GM12878 (cell line): ENCODE results near the gene ESR1. TPM values are rescaled to one million over a fixed set of nuclear protein-coding genes. Genes with fewer than 3 reads are reported as not detected.

Experiments used
- ATAC-seq: fragments of 200-7000 bp; cut with Tn5 transposase; 3 replicates; pipeline ENCODE4 v1.9.1; 2020; ENCODE audit warnings: mild to moderate bottlenecking, moderate library complexity
- BruUV-seq: library from RNA; stranded (reverse); fragments of 400-500 nt; replicated peaks from 2 replicates; lab custom pipeline; 2021; lab: Mats Ljungman, UMichigan
- CTCF ChIA-PET: fragments of 300-600 bp; sonication (Branson Sonifier 250); formaldehyde crosslinking; extraction: SDS; loops from one replicate; lab custom pipeline; 2021; ENCODE audit warnings: inconsistent platforms; lab: Yijun Ruan, JAX
- POLR2A ChIA-PET: fragments of 350-600 bp; formaldehyde crosslinking; extraction: SDS; loops from one replicate; lab custom pipeline; 2021; ENCODE audit warnings: inconsistent platforms; lab: Charles Lee
- RAD21 ChIA-PET: fragments of 300-600 bp; sonication (Branson Sonifier 250); formaldehyde crosslinking; loops from one replicate; lab custom pipeline; 2023; ENCODE audit warnings: antibody characterized with exemption; ENCODE audit not compliant: unreplicated experiment; lab: Charles Lee
- SMC1A ChIA-PET: fragments of 300-600 bp; sonication (Branson Sonifier 250); formaldehyde crosslinking; loops from one replicate; lab custom pipeline; 2023; ENCODE audit not compliant: unreplicated experiment, uncharacterized antibody; lab: Charles Lee
- DNase-seq: peaks from one replicate; pipeline ENCODE4 v3.0.0-alpha.2; 2011; ENCODE audit warnings: low read depth, low spot score
- FAIRE-seq: peaks from 3 replicates; lab custom pipeline; 2011; peaks lifted over from hg19 to GRCh38; lab: Jason Lieb, UNC
- H2AFZ ChIP-seq: 2 replicates; pipeline ENCODE4 v1.6.0; 2011; ENCODE audit warnings: low read depth, low read length, control low read depth; ENCODE audit not compliant: control insufficient read depth
- H3K27ac ChIP-seq: 2 replicates; pipeline ENCODE4 v1.5.1; 2011; ENCODE audit warnings: control low read depth; ENCODE audit not compliant: control insufficient read depth, insufficient read depth
- H3K27me3 ChIP-seq, 2 experiments: replicated peaks in 1 of 2; 2 replicates each; pipeline versions ENCODE4 v1.6.0 to v1.6.1; 2011; ENCODE audit warnings: low read length in 1 of 2; ENCODE audit not compliant: control insufficient read depth in 2 of 2, insufficient read depth in 2 of 2
- H3K36me3 ChIP-seq, 2 experiments: 2 replicates each; pipeline ENCODE4 v1.5.1; 2011; ENCODE audit warnings: low read length in 1 of 2; ENCODE audit not compliant: control insufficient read depth in 2 of 2, insufficient read depth in 2 of 2
- H3K4me1 ChIP-seq: 2 replicates; pipeline ENCODE4 v1.6.1; 2011; ENCODE audit warnings: mild to moderate bottlenecking, low read length, moderate library complexity, mixed read lengths; ENCODE audit not compliant: control insufficient read depth, insufficient read depth
- H3K4me2 ChIP-seq: 2 replicates; pipeline ENCODE4 v1.6.0; 2011; ENCODE audit warnings: control low read depth; ENCODE audit not compliant: control insufficient read depth, insufficient read depth
- H3K4me3 ChIP-seq: fragments of 200-600 bp; sonication (generic); 2 replicates; pipeline ENCODE4 v1.5.1; 2016
- H3K79me2 ChIP-seq: 2 replicates; pipeline ENCODE4 v1.6.0; 2011; ENCODE audit warnings: low read length; ENCODE audit not compliant: control insufficient read depth, insufficient read depth
- H3K9ac ChIP-seq: 2 replicates; pipeline ENCODE4 v1.8.0; 2011; ENCODE audit warnings: low read length, control low read depth, mixed read lengths; ENCODE audit not compliant: control insufficient read depth, insufficient read depth
- H3K9me3 ChIP-seq: replicated peaks from 3 replicates; pipeline ENCODE4 v1.5.1; 2011; ENCODE audit warnings: mild to moderate bottlenecking, low read length; ENCODE audit not compliant: control insufficient read depth, insufficient read depth
- H4K20me1 ChIP-seq: 2 replicates; pipeline ENCODE4 v1.6.0; 2011; ENCODE audit not compliant: control insufficient read depth, insufficient read depth
- ATF7 ChIP-seq: fragments of 450-650 bp; IDR thresholded peaks from 2 replicates; pipeline ENCODE4 v1.6.1; 2016; ENCODE audit warnings: low read depth, mild to moderate bottlenecking
- BACH1 ChIP-seq: fragments of 450-650 bp; IDR thresholded peaks from 2 replicates; pipeline ENCODE4 v1.6.1; 2017; ENCODE audit warnings: mild to moderate bottlenecking, borderline replicate concordance
- BMI1 ChIP-seq: fragments of 450-650 bp; IDR thresholded peaks from 2 replicates; pipeline ENCODE4 v1.6.1; 2016; ENCODE audit warnings: mild to moderate bottlenecking, moderate library complexity, borderline replicate concordance
- EZH2 ChIP-seq: IDR thresholded peaks from 2 replicates; pipeline ENCODE4 v1.6.1; 2012; ENCODE audit warnings: low read depth, mild to moderate bottlenecking, control low read depth, inconsistent platforms, low read length, borderline replicate concordance; ENCODE audit not compliant: control insufficient read depth
- FOS ChIP-seq: IDR thresholded peaks from 3 replicates; pipeline ENCODE4 v1.6.1; 2011; ENCODE audit warnings: borderline replicate concordance; ENCODE audit not compliant: insufficient read length; ENCODE audit errors: extremely low read depth
- FOXK2 ChIP-seq: fragments of 450-650 bp; IDR thresholded peaks from 2 replicates; pipeline ENCODE4 v1.6.1; 2017; ENCODE audit warnings: mild to moderate bottlenecking, moderate library complexity
- GABPA ChIP-seq: IDR thresholded peaks from 2 replicates; pipeline ENCODE4 v1.6.1; 2014; ENCODE audit warnings: antibody characterized with exemption, low read depth, mild to moderate bottlenecking, inconsistent platforms
- HDAC2 ChIP-seq: fragments of 200-600 bp; sonication (generic); IDR thresholded peaks from 2 replicates; pipeline ENCODE4 v1.6.1; 2017
- NFYB ChIP-seq: IDR thresholded peaks from 2 replicates; pipeline ENCODE4 v1.6.1; 2011; ENCODE audit warnings: low read depth, mild to moderate bottlenecking, low read length, improper control_type of control experiment, moderate library complexity; ENCODE audit not compliant: insufficient read depth
- TARDBP ChIP-seq: IDR thresholded peaks from 2 replicates; pipeline ENCODE4 v1.6.1; 2016; ENCODE audit warnings: borderline replicate concordance
- WGBS: methylation state at CpG from one replicate; pipeline ENCODE4 v1.1.6; 2016; ENCODE audit warnings: low lambda C conversion rate; ENCODE audit not compliant: insufficient replicate concordance, insufficient coverage; ENCODE audit errors: missing lambda C conversion rate; 5-methylcytosine and 5-hydroxymethylcytosine counted together
- in situ Hi-C: fragments of 300-500 bp; cut with MboI; formaldehyde crosslinking; loops from 9 replicates; pipeline ENCODE4 v1.14.3; 2018; ENCODE audit warnings: mixed read lengths
- intact Hi-C: fragments of 100-400 bp; cut with micrococcal nuclease; formaldehyde crosslinking; loops from one replicate; pipeline ENCODE4 v1.14.2; 2022; ENCODE audit not compliant: unreplicated experiment
- polyA plus RNA-seq, 11 experiments: library from polyadenylated mRNA; depleted of rRNA in 4 of 11; unstranded in 6 of 11; stranded (reverse) in 5 of 11; fragments of >200 nt; fragmentation: Nextera tagmentation in 4 of 11; fragmentation: Illumina TruSeq in 1 of 11; extraction: Ambion mirVana in 4 of 11; extraction: Trizol in 1 of 11; gene quantifications; 1 replicate in 1 of 11; 2 replicates in 10 of 11; pipeline versions ENCODE4 v1.2.1 to v1.2.3, GENCODE V29; 2011 to 2016; ENCODE audit warnings: inconsistent platforms in 2 of 11, missing spikeins in 2 of 11, low read depth in 1 of 11
- total RNA-seq, 4 experiments: library from RNA; depleted of rRNA in 3 of 4; stranded (reverse); fragments of >200 nt in 3 of 4; fragmentation: Illumina TruSeq in 1 of 4; extraction: Trizol in 1 of 4; gene quantifications; 2 replicates each; pipeline versions ENCODE4 v1.2.1 to v1.2.3, GENCODE V29; 2013 to 2021
- TF ChIP-seq, protein P1 (sequence below): IDR thresholded peaks from 2 replicates; pipeline ENCODE4 v1.6.1; 2011; ENCODE audit warnings: borderline replicate concordance, low read depth, mild to moderate bottlenecking, moderate library complexity, low read length; ENCODE audit not compliant: insufficient read depth, poor library complexity, severe bottlenecking
- TF ChIP-seq, protein P2 (sequence below): fragments of 450-650 bp; IDR thresholded peaks from 2 replicates; pipeline ENCODE4 v1.6.1; 2016; ENCODE audit warnings: mild to moderate bottlenecking
- TF ChIP-seq, protein P3 (sequence below): fragments of 450-650 bp; IDR thresholded peaks from 2 replicates; pipeline ENCODE4 v1.6.1; 2017; ENCODE audit warnings: mild to moderate bottlenecking, moderate library complexity
- TF ChIP-seq, protein P4 (sequence below): fragments of 150-350 bp; IDR thresholded peaks from 2 replicates; pipeline ENCODE4 v1.6.1; 2014; ENCODE audit warnings: mild to moderate bottlenecking, low read depth, low read length

Gene ESR1
- total and polyA plus RNA-seq, 10 of the 15 experiments (the other 5 are each of a cell fraction or from before 2014, with no cell fraction given), result 0.03 to 0.51 (median 0.21) TPM; not detected in 4

DNA sequence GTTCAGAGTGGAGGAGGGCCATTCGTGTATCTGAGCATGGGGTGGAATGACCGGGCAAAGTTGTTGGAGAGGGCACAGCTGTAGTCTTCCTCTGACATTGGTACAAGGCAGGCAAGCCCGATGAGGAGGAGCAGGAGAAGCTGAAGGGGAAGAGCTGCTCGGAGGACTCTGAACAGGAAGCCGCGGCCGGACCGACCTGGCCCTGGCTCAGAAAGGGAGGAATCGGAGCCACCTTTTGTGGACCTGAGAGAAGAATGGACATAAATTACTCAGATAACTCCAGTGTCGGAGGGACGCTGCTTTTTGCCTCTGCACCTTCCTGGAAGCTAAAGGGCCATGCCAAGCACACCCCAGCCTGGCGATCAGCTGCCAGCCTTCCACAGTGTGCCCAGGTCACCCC, 315.0 kb downstream of the ESR1 start (continued):
- TF ChIP-seq, protein P1, sequence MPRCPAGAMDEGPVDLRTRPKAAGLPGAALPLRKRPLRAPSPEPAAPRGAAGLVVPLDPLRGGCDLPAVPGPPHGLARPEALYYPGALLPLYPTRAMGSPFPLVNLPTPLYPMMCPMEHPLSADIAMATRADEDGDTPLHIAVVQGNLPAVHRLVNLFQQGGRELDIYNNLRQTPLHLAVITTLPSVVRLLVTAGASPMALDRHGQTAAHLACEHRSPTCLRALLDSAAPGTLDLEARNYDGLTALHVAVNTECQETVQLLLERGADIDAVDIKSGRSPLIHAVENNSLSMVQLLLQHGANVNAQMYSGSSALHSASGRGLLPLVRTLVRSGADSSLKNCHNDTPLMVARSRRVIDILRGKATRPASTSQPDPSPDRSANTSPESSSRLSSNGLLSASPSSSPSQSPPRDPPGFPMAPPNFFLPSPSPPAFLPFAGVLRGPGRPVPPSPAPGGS, result no peak
- TF ChIP-seq, protein P2, sequence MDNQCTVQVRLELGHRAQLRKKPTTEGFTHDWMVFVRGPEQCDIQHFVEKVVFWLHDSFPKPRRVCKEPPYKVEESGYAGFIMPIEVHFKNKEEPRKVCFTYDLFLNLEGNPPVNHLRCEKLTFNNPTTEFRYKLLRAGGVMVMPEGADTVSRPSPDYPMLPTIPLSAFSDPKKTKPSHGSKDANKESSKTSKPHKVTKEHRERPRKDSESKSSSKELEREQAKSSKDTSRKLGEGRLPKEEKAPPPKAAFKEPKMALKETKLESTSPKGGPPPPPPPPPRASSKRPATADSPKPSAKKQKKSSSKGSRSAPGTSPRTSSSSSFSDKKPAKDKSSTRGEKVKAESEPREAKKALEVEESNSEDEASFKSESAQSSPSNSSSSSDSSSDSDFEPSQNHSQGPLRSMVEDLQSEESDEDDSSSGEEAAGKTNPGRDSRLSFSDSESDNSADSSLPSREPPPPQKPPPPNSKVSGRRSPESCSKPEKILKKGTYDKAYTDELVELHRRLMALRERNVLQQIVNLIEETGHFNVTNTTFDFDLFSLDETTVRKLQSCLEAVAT, result no peak
- no peak for TF ChIP-seq BACH1

DNA sequence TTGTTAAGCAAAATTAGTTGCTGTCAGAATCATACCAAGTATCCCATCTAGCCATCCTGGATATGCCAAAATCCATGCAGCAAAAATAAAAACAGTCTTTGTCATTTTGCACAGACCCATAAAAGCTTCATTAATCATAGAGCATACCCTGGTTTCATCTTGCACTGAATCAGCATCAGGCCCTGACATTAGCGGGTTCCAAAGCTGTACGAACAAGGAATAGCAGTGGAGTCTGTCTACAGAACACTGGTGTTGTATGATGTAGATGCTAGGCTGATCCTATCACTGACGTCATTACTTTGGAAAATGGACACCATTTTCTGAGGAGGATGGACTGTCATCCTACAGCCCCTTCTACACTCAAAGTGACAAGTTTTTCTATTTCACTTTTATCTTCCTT, 315.6 kb downstream of the ESR1 start:
- Histone ChIP-seq H3K9me3 (no peaks in the 10 kb centered on the region), H3K4me1 (0 out of 2 replicates have a peak, but pooled peaks cover under 1% of the 10 kb centered on the region), H3K4me3 (no peak overlapping the region), H3K9ac (no peak overlapping the region), H3K27ac (no peak overlapping the region), H3K79me2 (no peaks in the 10 kb centered on the region), H2AFZ (no peak overlapping the region), H3K4me2 (no peak overlapping the region), H3K36me3 (no peaks in the 10 kb centered on the region), H4K20me1 (no peaks in the 10 kb centered on the region), H3K27me3 (no peaks in the 10 kb centered on the region)
- ATAC-seq, result no peak
- ChIA-PET RAD21 (interaction anchor here (0.6 to 4.3 kb wide), 3 partner anchors 215 to 433 kb away, joined by 4 to 62 read pairs (median 4); no protein-coding TSS in a partner anchor), SMC1A (interaction anchor here (0.8 to 8.3 kb wide), 4 partner anchors 358 to 443 kb away, joined by 3 to 131 read pairs (median 13); no protein-coding TSS in a partner anchor), CTCF (interaction anchor here (3.3 to 6.7 kb wide), 3 partner anchors 145 to 432 kb away, joined by 21 to 157 read pairs (median 100); no protein-coding TSS in a partner anchor), POLR2A (no interaction called here)
- no peak for FAIRE-seq
- intact Hi-C loops, result loop anchor here (5.0 kb wide), 1 partner anchor 144 kb away; no protein-coding TSS in a partner anchor
- BruUV-seq, result no TSS peak
- in situ Hi-C loops, result loop anchor here (5.0 to 10.0 kb wide), 2 partner anchors 358 to 431 kb away; no protein-coding TSS in a partner anchor
- no peak for DNase-seq
- 96% methylated on average over 3 of the region's 3 CpGs for WGBS
- TF ChIP-seq NFYB (no peak), HDAC2 (no peak), FOS (no peak), BMI1 (no peak), TARDBP (no peak), GABPA (no peak), EZH2 (no peak), ATF7 (no peak), BACH1 (no peak), FOXK2 (no peak)
- TF ChIP-seq, protein P3, sequence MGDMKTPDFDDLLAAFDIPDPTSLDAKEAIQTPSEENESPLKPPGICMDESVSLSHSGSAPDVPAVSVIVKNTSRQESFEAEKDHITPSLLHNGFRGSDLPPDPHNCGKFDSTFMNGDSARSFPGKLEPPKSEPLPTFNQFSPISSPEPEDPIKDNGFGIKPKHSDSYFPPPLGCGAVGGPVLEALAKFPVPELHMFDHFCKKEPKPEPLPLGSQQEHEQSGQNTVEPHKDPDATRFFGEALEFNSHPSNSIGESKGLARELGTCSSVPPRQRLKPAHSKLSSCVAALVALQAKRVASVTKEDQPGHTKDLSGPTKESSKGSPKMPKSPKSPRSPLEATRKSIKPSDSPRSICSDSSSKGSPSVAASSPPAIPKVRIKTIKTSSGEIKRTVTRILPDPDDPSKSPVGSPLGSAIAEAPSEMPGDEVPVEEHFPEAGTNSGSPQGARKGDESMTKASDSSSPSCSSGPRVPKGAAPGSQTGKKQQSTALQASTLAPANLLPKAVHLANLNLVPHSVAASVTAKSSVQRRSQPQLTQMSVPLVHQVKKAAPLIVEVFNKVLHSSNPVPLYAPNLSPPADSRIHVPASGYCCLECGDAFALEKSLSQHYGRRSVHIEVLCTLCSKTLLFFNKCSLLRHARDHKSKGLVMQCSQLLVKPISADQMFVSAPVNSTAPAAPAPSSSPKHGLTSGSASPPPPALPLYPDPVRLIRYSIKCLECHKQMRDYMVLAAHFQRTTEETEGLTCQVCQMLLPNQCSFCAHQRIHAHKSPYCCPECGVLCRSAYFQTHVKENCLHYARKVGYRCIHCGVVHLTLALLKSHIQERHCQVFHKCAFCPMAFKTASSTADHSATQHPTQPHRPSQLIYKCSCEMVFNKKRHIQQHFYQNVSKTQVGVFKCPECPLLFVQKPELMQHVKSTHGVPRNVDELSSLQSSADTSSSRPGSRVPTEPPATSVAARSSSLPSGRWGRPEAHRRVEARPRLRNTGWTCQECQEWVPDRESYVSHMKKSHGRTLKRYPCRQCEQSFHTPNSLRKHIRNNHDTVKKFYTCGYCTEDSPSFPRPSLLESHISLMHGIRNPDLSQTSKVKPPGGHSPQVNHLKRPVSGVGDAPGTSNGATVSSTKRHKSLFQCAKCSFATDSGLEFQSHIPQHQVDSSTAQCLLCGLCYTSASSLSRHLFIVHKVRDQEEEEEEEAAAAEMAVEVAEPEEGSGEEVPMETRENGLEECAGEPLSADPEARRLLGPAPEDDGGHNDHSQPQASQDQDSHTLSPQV, result no peak
- TF ChIP-seq, protein P4, sequence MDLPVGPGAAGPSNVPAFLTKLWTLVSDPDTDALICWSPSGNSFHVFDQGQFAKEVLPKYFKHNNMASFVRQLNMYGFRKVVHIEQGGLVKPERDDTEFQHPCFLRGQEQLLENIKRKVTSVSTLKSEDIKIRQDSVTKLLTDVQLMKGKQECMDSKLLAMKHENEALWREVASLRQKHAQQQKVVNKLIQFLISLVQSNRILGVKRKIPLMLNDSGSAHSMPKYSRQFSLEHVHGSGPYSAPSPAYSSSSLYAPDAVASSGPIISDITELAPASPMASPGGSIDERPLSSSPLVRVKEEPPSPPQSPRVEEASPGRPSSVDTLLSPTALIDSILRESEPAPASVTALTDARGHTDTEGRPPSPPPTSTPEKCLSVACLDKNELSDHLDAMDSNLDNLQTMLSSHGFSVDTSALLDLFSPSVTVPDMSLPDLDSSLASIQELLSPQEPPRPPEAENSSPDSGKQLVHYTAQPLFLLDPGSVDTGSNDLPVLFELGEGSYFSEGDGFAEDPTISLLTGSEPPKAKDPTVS, result no peak
